ENCODE data around the gene SELENOP.

The SELENOP gene

DNA sequence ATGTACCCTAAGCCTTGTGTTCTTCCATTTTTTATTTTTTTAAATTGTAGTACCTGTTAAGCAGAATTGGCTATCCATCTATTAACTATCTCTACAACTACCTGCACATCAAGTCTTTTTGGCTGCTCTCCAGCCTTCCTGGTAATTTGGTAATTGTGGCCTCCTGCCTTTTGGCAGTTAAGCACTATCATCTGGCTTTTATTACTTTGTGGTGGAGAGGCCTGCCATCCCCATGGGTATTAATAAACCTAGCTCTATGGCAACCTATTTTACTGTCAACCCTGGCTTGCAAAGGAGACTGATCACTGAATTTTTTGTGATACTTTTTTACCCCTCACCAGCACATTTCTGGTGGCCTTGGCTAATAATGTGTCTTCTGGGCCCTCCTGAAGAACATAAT lies 20.5 kb downstream of the SELENOP start:
- TF ChIP-seq, protein P1, sequence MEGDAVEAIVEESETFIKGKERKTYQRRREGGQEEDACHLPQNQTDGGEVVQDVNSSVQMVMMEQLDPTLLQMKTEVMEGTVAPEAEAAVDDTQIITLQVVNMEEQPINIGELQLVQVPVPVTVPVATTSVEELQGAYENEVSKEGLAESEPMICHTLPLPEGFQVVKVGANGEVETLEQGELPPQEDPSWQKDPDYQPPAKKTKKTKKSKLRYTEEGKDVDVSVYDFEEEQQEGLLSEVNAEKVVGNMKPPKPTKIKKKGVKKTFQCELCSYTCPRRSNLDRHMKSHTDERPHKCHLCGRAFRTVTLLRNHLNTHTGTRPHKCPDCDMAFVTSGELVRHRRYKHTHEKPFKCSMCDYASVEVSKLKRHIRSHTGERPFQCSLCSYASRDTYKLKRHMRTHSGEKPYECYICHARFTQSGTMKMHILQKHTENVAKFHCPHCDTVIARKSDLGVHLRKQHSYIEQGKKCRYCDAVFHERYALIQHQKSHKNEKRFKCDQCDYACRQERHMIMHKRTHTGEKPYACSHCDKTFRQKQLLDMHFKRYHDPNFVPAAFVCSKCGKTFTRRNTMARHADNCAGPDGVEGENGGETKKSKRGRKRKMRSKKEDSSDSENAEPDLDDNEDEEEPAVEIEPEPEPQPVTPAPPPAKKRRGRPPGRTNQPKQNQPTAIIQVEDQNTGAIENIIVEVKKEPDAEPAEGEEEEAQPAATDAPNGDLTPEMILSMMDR (IDR thresholded peaks at IDR 0.05; ENCODE audit: insufficient read depth, low read depth, low read length, missing control alignments), result no peak
- no peak overlapping the region for H3K4me3 ChIP-seq (ENCODE audit: low read length)
- DNase-seq (ENCODE audit: low read depth), result no peak

DNA sequence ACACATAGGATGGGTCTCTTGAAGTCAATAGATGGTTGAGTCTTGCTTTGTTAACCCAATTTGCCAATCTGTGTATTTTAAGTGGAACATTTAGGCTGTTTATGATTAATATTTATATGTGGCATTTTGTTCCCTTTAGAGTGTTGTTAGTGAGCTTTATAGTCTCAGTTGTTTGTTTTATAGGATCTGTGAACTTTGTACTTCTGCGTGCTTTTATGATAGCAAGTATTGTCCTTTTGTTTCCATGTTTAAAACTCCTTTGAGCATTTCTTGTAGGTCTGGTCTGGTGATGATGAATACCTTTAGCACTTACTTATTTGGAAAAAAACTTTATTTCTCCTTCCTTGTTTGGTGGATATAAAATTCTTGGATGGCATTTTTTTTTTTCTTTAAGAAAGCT lies 23.8 kb downstream of the SELENOP start:
- TF ChIP-seq, protein P1 (IDR thresholded peaks at IDR 0.05; ENCODE audit: insufficient read depth, low read depth, low read length, missing control alignments), result no peak
- DNase-seq (ENCODE audit: low read depth), result no peak
- no peak overlapping the region for H3K4me3 ChIP-seq (ENCODE audit: low read length)

GRCh38 chr5:42787073-42787472 lies 24.6 kb downstream of the SELENOP start:
- TF ChIP-seq, protein P1 (IDR thresholded peaks at IDR 0.05; ENCODE audit: insufficient read depth, low read depth, low read length, missing control alignments), result no peak
- no peak for DNase-seq (ENCODE audit: low read depth)
- H3K4me3 ChIP-seq (ENCODE audit: low read length), result no peak overlapping the region

- no peak for DNase-seq (ENCODE audit: low read depth)
- no peak overlapping the region for H3K4me3 ChIP-seq (ENCODE audit: low read length)
- TF ChIP-seq, protein P1 (IDR thresholded peaks at IDR 0.05; ENCODE audit: insufficient read depth, low read depth, low read length, missing control alignments), result no peak
Observed at GRCh38 chr5:42785756-42786155, 25.9 kb downstream of the SELENOP start.

GRCh38 chr5:42784132-42784531 lies 27.6 kb downstream of the SELENOP start:
- DNase-seq (ENCODE audit: low read depth), result no peak
- H3K4me3 ChIP-seq (ENCODE audit: low read length), result no peak overlapping the region
- TF ChIP-seq, protein P1 (IDR thresholded peaks at IDR 0.05; ENCODE audit: insufficient read depth, low read depth, low read length, missing control alignments), result no peak

GRCh38 chr5:42781584-42781983 lies 30.1 kb downstream of the SELENOP start:
- no peak overlapping the region for H3K4me3 ChIP-seq (ENCODE audit: low read length)
- no peak for DNase-seq (ENCODE audit: low read depth)
- TF ChIP-seq, protein P1 (IDR thresholded peaks at IDR 0.05; ENCODE audit: insufficient read depth, low read depth, low read length, missing control alignments), result no peak

DNA sequence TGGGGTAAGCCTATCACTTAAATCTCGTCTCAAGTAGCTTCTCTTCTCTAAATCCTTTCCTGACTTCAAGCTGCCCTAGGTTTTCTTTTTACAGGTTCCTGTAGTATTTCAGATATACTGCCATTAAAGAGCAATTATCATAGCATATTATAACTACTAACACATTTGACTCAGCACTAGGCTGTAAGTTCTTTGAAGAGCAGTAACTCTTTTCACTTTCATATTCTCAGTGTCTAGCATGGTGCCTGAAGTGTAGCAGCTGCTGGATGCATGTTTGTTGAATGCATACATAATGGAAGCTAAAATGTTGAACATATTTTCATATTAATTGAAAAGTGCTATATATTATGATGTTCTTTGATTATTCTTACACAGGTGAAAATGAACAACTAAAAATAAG lies 32.6 kb downstream of the SELENOP start:
- TF ChIP-seq, protein P1 (IDR thresholded peaks at IDR 0.05; ENCODE audit: insufficient read depth, low read depth, low read length, missing control alignments), result no peak

More for the DNA sequence above, 32.6 kb downstream of the SELENOP start:
- no peak for DNase-seq (ENCODE audit: low read depth)
- no peak overlapping the region for H3K4me3 ChIP-seq (ENCODE audit: low read length)

All from epithelial cell of esophagus (primary cell).